Measurements from ENCODE around the gene TMCO1. TPM values are rescaled to one million over a fixed set of nuclear protein-coding genes. Genes with fewer than 3 reads are reported as not detected.

Gene TMCO1
- total RNA-seq, 5 donors from 2014 or later (not counting 1 experiment from before 2014, with no cell fraction given): 36.2 to 67.1 (median 51.4) TPM

DNA sequence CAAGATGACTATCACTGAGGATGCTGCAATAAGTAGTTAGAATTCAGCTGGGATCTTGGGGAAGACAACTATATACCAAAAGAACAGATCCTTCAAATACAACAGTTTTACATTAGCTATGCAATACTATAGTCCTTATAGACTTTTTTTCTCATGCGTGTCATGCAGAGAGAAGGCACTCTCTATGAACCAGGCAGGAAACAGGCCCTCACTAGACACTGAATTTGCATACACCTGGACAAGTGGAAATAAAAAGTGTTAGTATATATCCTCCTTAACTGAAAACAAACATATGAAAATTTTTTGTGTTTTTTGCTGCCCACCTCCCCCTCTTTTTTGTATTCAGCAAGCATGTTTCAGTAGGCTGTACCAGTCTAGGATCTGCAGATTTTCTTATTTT is 29.9 kb downstream of the TMCO1 start:
- DNase-seq: no peak
- Mint-ChIP-seq H3K27me3 (no peaks in the 10 kb centered on the region), H3K36me3 (peaks cover 52% of the 10 kb centered on the region), H3K4me3 (no peak overlapping the region), H3K27ac (no peak overlapping the region), H3K4me1 (peaks cover 5 to 18% (median 17%) of the 10 kb centered on the region in 3 donors), H3K9me3 (no peaks in the 10 kb centered on the region)
- Histone ChIP-seq H3K36me3 (ENCODE audit: control insufficient read depth in 2 of 2, extremely low read depth in 1 of 2, insufficient read depth in 1 of 2, low read length in 1 of 2) (peaks cover 5 to 52% of the 10 kb centered on the region in 2 donors), H3K27ac (ENCODE audit: low read length) (no peak overlapping the region), H3K4me1 (ENCODE audit: control insufficient read depth in 1 of 2, extremely low read depth in 1 of 2, insufficient read depth in 2 of 2, low read length in 2 of 2) (no peaks in the 10 kb centered on the region), H3K9me3 (no peaks in the 10 kb centered on the region), H3K4me3 (ENCODE audit: control insufficient read depth in 1 of 2, extremely low read depth in 1 of 2, low read length in 1 of 2) (no peak overlapping the region), H3K27me3 (replicated peaks in 1 of 2; ENCODE audit: control insufficient read depth in 2 of 2, extremely low read depth in 1 of 2, insufficient read depth in 2 of 2, low read length in 1 of 2) (no peaks in the 10 kb centered on the region)
- ATAC-seq (replicated peaks in 1 of 4): no peak
- ChIA-PET POLR2A (no interaction called here), CTCF (no interaction called here)
- WGBS (ENCODE audit: insufficient coverage): no CpG with 5 or more reads among the region's 1 CpG

DNA sequence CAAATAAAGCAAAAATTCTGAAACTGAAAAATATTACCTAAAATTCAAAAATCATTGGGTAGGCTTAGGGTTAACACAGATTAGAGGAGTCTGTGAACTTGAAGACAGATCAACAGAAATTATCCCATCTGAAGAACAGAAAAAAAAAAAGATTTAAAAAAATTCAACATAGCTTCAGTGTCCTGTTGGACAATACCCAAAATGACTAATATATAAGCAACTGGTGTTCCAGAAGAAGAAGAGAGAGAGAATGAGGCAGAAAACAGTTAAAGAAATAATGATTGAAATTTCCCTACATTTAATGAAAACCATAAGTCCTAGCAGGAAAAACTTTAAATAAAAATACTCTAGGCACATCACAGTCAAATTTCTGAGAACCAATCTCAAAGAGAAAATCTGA is 31.5 kb downstream of the TMCO1 start:
- CTCF ChIA-PET: no interaction called here
- Mint-ChIP-seq H3K4me3 (no peak overlapping the region), H3K27ac (no peak overlapping the region), H3K9me3 (no peaks in the 10 kb centered on the region), H3K27me3 (no peaks in the 10 kb centered on the region), H3K4me1 (peaks cover 5 to 18% (median 17%) of the 10 kb centered on the region in 3 donors), H3K36me3 (peaks cover 48% of the 10 kb centered on the region)
- Histone ChIP-seq H3K9me3 (no peaks in the 10 kb centered on the region), H3K4me1 (ENCODE audit: control insufficient read depth in 1 of 2, extremely low read depth in 1 of 2, insufficient read depth in 2 of 2, low read length in 2 of 2) (no peaks in the 10 kb centered on the region), H3K27ac (ENCODE audit: low read length) (no peak overlapping the region), H3K27me3 (replicated peaks in 1 of 2; ENCODE audit: control insufficient read depth in 2 of 2, extremely low read depth in 1 of 2, insufficient read depth in 2 of 2, low read length in 1 of 2) (no peaks in the 10 kb centered on the region), H3K36me3 (ENCODE audit: control insufficient read depth in 2 of 2, extremely low read depth in 1 of 2, insufficient read depth in 1 of 2, low read length in 1 of 2) (peaks cover 5 to 41% of the 10 kb centered on the region in 2 donors), H3K4me3 (ENCODE audit: control insufficient read depth in 1 of 2, extremely low read depth in 1 of 2, low read length in 1 of 2) (no peak overlapping the region)
- no peak for DNase-seq
- ATAC-seq (replicated peaks in 1 of 4): no peak
- POLR2A ChIA-PET: no interaction called here

DNA sequence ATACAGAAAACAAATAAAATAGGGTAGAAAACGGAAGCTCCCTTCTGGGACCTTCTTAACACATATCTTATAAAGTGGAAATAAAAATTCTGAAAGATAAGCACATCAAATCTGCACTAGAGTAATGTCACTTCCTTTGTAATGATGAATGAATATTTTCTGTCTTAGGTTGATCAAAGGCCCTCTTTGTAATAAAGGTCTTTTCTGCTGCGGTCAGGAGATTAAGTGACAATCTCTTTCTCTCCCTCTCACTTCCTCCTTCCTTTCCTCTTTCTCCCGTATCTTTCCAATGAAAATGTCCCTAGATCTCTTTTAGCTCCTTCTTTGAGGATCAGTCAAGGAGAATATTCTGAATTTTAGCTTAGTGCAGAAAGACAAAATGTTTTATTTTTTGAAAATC is 33.8 kb downstream of the TMCO1 start:
- H3K4me1 Mint-ChIP-seq: peaks cover 5 to 18% (median 17%) of the 10 kb centered on the region in 3 donors
- no peaks in the 10 kb centered on the region for H3K27me3 Mint-ChIP-seq
- Histone ChIP-seq H3K9me3 (no peaks in the 10 kb centered on the region), H3K27me3 (replicated peaks in 1 of 2; ENCODE audit: control insufficient read depth in 2 of 2, extremely low read depth in 1 of 2, insufficient read depth in 2 of 2, low read length in 1 of 2) (no peaks in the 10 kb centered on the region), H3K36me3 (ENCODE audit: control insufficient read depth in 2 of 2, extremely low read depth in 1 of 2, insufficient read depth in 1 of 2, low read length in 1 of 2) (peaks cover 5 to 30% of the 10 kb centered on the region in 2 donors), H3K4me3 (ENCODE audit: control insufficient read depth in 1 of 2, extremely low read depth in 1 of 2, low read length in 1 of 2) (no peak overlapping the region), H3K27ac (ENCODE audit: low read length) (no peak overlapping the region), H3K4me1 (ENCODE audit: control insufficient read depth in 1 of 2, extremely low read depth in 1 of 2, insufficient read depth in 2 of 2, low read length in 2 of 2) (no peaks in the 10 kb centered on the region)
- no peaks in the 10 kb centered on the region for H3K9me3 Mint-ChIP-seq
- CTCF ChIA-PET: interaction anchor here in 1 of 2 donors (0.7 kb wide), 2 partner anchors 11 to 121 kb away, joined by 3 read pairs; no protein-coding TSS in a partner anchor
- WGBS (ENCODE audit: insufficient coverage): no CpG with 5 or more reads among the region's 3 CpGs
- no peak for DNase-seq
- no peak overlapping the region for H3K27ac Mint-ChIP-seq
- peaks cover 30% of the 10 kb centered on the region for H3K36me3 Mint-ChIP-seq
- no peak overlapping the region for H3K4me3 Mint-ChIP-seq
- ATAC-seq (replicated peaks in 1 of 4): no peak
- POLR2A ChIA-PET: interaction anchor here in 1 of 2 donors (0.6 kb wide), 1 partner anchor 1176 kb away, joined by 3 read pairs; no protein-coding TSS in a partner anchor

DNA sequence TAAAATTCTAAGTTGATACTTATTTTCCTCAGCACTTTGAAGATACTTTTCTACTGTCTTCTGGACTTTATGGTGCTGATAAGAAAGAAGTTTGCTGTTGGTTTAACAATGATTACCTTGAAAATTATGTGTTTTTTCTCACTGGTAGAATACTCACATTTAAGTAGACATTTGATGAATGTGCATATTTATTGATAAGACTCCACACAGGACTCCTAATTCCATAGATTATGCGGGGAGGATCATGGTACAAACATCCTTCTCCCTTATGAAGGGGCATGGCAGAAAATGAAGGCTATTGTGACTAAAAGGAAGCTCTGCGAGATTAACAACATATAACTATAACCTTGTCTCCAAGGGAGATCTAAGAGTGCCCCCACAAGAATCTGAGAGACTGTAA is 41.8 kb downstream of the TMCO1 start:
- CTCF ChIA-PET: no interaction called here
- no peaks in the 10 kb centered on the region for H3K27me3 ChIP-seq (replicated peaks in 1 of 2; ENCODE audit: control insufficient read depth in 2 of 2, extremely low read depth in 1 of 2, insufficient read depth in 2 of 2, low read length in 1 of 2)
- Mint-ChIP-seq H3K4me3 (no peak overlapping the region), H3K36me3 (peaks cover 13% of the 10 kb centered on the region), H3K27ac (no peak overlapping the region), H3K4me1 (no peaks in the 10 kb centered on the region), H3K9me3 (no peaks in the 10 kb centered on the region), H3K27me3 (no peaks in the 10 kb centered on the region)
- peaks cover 0 to 24% of the 10 kb centered on the region in 2 donors for H3K36me3 ChIP-seq (ENCODE audit: control insufficient read depth in 2 of 2, extremely low read depth in 1 of 2, insufficient read depth in 1 of 2, low read length in 1 of 2)
- H3K27ac ChIP-seq (ENCODE audit: low read length): no peak overlapping the region
- H3K4me3 ChIP-seq (ENCODE audit: control insufficient read depth in 1 of 2, extremely low read depth in 1 of 2, low read length in 1 of 2): no peak overlapping the region
- no peaks in the 10 kb centered on the region for H3K4me1 ChIP-seq (ENCODE audit: control insufficient read depth in 1 of 2, extremely low read depth in 1 of 2, insufficient read depth in 2 of 2, low read length in 2 of 2)
- no CpG with 5 or more reads among the region's 2 CpGs for WGBS (ENCODE audit: insufficient coverage)
- ATAC-seq (replicated peaks in 1 of 4): no peak
- POLR2A ChIA-PET: interaction anchor here in 1 of 2 donors (0.9 kb wide), 1 partner anchor 26 kb away, joined by 3 read pairs; no protein-coding TSS in a partner anchor
- H3K9me3 ChIP-seq: no peaks in the 10 kb centered on the region
- no peak for DNase-seq

DNA sequence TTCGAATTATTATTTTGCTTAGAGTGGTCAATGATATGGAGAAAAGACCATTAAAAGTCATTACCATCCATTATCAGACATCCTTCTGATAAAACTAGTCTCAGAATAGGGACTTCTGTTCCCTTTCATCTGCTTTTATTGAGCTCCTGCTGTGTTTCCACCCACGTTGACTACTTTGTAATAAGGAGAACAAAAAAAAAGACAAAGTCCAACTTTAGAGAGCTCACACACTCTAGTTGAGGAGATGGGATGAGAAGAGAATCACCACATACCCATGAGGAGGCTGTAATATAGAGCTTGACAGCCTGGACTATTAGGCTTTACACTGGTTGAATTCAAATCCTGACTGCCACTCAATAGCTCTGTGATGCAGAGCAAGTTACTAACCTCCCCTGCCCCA is 42.5 kb downstream of the TMCO1 start:
- Mint-ChIP-seq H3K9me3 (no peaks in the 10 kb centered on the region), H3K36me3 (peaks cover 16% of the 10 kb centered on the region), H3K4me3 (no peak overlapping the region), H3K27me3 (no peaks in the 10 kb centered on the region), H3K4me1 (no peaks in the 10 kb centered on the region), H3K27ac (no peak overlapping the region)
- H3K36me3 ChIP-seq (ENCODE audit: control insufficient read depth in 2 of 2, extremely low read depth in 1 of 2, insufficient read depth in 1 of 2, low read length in 1 of 2): peaks cover 0 to 21% of the 10 kb centered on the region in 2 donors
- ATAC-seq (replicated peaks in 1 of 4) (no peak), DNase-seq (no peak)
- no peaks in the 10 kb centered on the region for H3K9me3 ChIP-seq
- ChIA-PET POLR2A (no interaction called here), CTCF (no interaction called here)
- no peak overlapping the region for H3K27ac ChIP-seq (ENCODE audit: low read length)
- H3K27me3 ChIP-seq (replicated peaks in 1 of 2; ENCODE audit: control insufficient read depth in 2 of 2, extremely low read depth in 1 of 2, insufficient read depth in 2 of 2, low read length in 1 of 2): no peaks in the 10 kb centered on the region
- no CpG with 5 or more reads among the region's 2 CpGs for WGBS (ENCODE audit: insufficient coverage)
- no peaks in the 10 kb centered on the region for H3K4me1 ChIP-seq (ENCODE audit: control insufficient read depth in 1 of 2, extremely low read depth in 1 of 2, insufficient read depth in 2 of 2, low read length in 2 of 2)
- no peak overlapping the region for H3K4me3 ChIP-seq (ENCODE audit: control insufficient read depth in 1 of 2, extremely low read depth in 1 of 2, low read length in 1 of 2)

DNA sequence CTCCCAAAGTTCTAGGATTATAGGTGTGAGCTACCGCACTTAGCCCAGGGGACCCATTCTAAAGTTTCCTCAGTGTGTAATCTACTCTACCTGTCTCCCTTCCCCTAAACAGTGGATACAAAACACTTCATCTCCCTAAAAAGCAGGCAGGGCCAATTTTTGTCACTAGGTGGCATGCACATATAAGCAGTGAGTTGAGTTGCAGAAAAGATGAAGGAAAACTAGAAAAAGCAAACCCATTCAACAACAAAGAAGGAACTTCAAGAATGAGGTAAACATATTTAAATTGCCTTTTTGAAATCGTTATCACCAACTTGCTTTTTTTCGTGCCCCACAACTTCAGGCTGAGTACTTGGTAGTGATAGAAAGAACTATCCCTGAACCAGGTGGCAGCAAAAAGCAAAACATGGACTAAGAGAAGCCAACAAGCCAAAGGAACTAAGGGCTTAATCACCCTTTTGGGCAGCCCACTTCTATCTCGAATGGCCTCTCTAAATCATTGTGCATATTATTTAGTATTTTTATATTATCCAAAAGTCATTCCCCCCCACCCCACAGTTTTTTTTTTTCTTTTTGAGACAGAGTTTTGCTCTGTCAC is 50.7 kb downstream of the TMCO1 start:
- Histone ChIP-seq H3K4me1 (ENCODE audit: control insufficient read depth in 1 of 2, extremely low read depth in 1 of 2, insufficient read depth in 2 of 2, low read length in 2 of 2) (no peaks in the 10 kb centered on the region), H3K27ac (ENCODE audit: low read length) (no peak overlapping the region), H3K27me3 (replicated peaks in 1 of 2; ENCODE audit: control insufficient read depth in 2 of 2, extremely low read depth in 1 of 2, insufficient read depth in 2 of 2, low read length in 1 of 2) (no peaks in the 10 kb centered on the region), H3K36me3 (ENCODE audit: control insufficient read depth in 2 of 2, extremely low read depth in 1 of 2, insufficient read depth in 1 of 2, low read length in 1 of 2) (no peaks in the 10 kb centered on the region), H3K9me3 (no peaks in the 10 kb centered on the region), H3K4me3 (ENCODE audit: control insufficient read depth in 1 of 2, extremely low read depth in 1 of 2, low read length in 1 of 2) (no peak overlapping the region)
- DNase-seq (peak in 23 of 35 experiments; percentile 2 to 53 (median 13)), ATAC-seq (replicated peaks in 1 of 4) (peak in 2 of 4 experiments; percentile 35 to 42)
- H3K9me3 Mint-ChIP-seq: no peaks in the 10 kb centered on the region
- H3K27ac Mint-ChIP-seq: no peak overlapping the region
- no peak overlapping the region for H3K4me3 Mint-ChIP-seq
- peaks cover 4% of the 10 kb centered on the region for H3K36me3 Mint-ChIP-seq
- 57% methylated on average over 1 of the region's 4 CpGs for WGBS (ENCODE audit: insufficient coverage)
- no peaks in the 10 kb centered on the region for H3K27me3 Mint-ChIP-seq
- ChIA-PET POLR2A (no interaction called here), CTCF (interaction anchor here (0.6 to 0.9 kb wide), 3 partner anchors 194 to 196 kb away, joined by 3 to 14 read pairs (median 3); no protein-coding TSS in a partner anchor)
- H3K4me1 Mint-ChIP-seq: no peaks in the 10 kb centered on the region
